Upper lobe of left lung (tissue), 4 donors: ENCODE results near the gene GALNT4.

Source experiments
- EP300 ChIP-seq, 4 donors: sonication (generic); formaldehyde crosslinking; IDR thresholded peaks; one replicate each; pipeline ENCODE4 v1.5.1; 2017; ENCODE audit warnings: antibody characterized with exemption in 4 of 4, control low read depth in 2 of 4
- POLR2A ChIP-seq, 4 donors: fragments of 450-650 bp; IDR thresholded peaks; one replicate each; pipeline ENCODE4 v1.5.1; 2016 to 2017; ENCODE audit warnings: antibody characterized with exemption in 4 of 4, mild to moderate bottlenecking in 2 of 4
- POLR2AphosphoS5 ChIP-seq, 2 donors: sonication (generic); formaldehyde crosslinking; IDR thresholded peaks; one replicate each; pipeline ENCODE4 v1.5.1; 2017; ENCODE audit warnings: antibody characterized with exemption in 2 of 2
- TF ChIP-seq, protein P1 (sequence below), 6 experiments: fragments of 450-650 bp in 4 of 6; fragments of 200-600 bp in 2 of 6; sonication (generic) in 2 of 6; IDR thresholded peaks; one replicate each; pipeline ENCODE4 v1.5.1; 2016 to 2019; ENCODE audit warnings: antibody characterized with exemption in 6 of 6

DNA sequence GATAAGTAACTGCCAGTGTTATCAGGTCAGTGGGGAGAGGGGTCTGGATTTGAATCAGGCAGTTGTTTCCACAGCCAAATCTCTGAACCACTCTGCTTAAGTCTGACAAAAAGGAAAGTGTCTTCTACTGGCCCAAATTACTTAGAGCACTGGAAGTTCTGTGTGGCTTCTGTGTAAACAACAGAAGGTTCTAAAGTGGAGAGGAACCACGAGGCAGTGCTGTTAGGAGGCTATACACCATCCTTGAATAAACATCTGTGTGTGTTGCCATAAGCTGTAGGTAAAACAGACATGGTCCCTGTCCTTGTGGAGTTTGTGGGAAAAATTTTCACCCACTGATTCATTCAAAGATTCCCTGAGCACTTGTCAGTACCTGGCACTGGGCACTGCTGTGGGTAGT, 50.0 kb downstream of the GALNT4 start:
- TF ChIP-seq POLR2AphosphoS5 (IDR thresholded peaks at IDR 0.05) (no peak), POLR2A (IDR thresholded peaks at IDR 0.05) (no peak), EP300 (IDR thresholded peaks at IDR 0.05) (no peak)
- TF ChIP-seq, protein P1, sequence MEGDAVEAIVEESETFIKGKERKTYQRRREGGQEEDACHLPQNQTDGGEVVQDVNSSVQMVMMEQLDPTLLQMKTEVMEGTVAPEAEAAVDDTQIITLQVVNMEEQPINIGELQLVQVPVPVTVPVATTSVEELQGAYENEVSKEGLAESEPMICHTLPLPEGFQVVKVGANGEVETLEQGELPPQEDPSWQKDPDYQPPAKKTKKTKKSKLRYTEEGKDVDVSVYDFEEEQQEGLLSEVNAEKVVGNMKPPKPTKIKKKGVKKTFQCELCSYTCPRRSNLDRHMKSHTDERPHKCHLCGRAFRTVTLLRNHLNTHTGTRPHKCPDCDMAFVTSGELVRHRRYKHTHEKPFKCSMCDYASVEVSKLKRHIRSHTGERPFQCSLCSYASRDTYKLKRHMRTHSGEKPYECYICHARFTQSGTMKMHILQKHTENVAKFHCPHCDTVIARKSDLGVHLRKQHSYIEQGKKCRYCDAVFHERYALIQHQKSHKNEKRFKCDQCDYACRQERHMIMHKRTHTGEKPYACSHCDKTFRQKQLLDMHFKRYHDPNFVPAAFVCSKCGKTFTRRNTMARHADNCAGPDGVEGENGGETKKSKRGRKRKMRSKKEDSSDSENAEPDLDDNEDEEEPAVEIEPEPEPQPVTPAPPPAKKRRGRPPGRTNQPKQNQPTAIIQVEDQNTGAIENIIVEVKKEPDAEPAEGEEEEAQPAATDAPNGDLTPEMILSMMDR (IDR thresholded peaks at IDR 0.05): no peak
